HG02884 (cell line): Measurements from ENCODE around the gene NPTX2.
"Not testable (repeated sequence)": the region's sequence is repeated elsewhere in the genome, so short reads cannot be mapped to it uniquely, and the experiment has no call there.

ENCODE experiments used
- ATAC-seq: cut with Tn5 transposase; IDR thresholded peaks from one replicate; pipeline ENCODE4 v1.9.1; 2021; ENCODE audit warnings: mild to moderate bottlenecking, moderate library complexity; ENCODE audit not compliant: unreplicated experiment

Gene NPTX2

GRCh38 chr7:98617051-98617959, at the start of gene NPTX2:
TSS of gene NPTX2 (plus strand) at chr7:98617285. CDS start at chr7:98617462, 177 bp downstream.
- ATAC-seq = no peak

DNA sequence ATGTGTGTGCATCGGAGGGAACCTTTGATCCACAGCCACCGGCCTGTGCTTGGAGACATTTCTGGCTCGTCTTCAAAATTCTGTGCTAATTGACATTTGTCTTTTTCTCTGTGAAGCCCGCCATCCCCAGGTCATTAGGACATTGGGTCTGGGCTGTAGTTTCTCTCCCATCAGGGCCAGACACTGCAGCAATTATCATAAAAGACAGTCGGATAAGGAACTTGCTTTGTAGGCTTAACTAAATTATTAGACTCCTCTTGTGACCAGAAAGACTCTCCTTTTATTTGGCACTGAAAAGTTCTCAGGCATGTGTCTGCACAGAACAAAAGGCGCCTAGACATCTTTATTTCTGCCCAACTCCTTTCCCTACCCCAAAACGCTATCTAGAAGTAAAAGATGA, 49.1 kb upstream of the NPTX2 start:
- ATAC-seq = no peak

- no peak for ATAC-seq
Measured at GRCh38 chr7:98568891-98569290, 48.2 kb upstream of the NPTX2 start.

- no peak for ATAC-seq
Measured at GRCh38 chr7:98569691-98570337, 47.3 kb upstream of the NPTX2 start.

- ATAC-seq = no peak
Measured at GRCh38 chr7:98571006-98571405, 46.1 kb upstream of the NPTX2 start.

DNA sequence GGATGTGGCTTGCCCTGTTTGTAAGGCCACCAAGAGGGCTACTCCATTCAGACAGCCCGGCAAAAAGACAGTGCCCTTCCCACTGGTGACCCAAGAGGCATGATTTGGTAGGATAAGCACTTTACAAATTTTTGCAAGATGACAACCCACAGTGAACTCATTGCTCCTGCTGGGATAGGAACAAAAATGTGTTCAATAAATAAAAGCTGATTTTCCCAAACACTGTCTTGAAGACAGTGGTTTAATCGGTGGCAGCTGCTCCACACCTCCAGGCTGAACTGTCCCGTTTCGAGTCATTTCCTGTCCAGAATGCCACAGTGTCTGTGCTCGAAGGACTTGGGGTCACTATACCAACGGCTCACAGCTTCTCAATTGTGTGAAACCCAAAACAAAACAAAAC, 45.1 kb upstream of the NPTX2 start:
- no peak for ATAC-seq

DNA sequence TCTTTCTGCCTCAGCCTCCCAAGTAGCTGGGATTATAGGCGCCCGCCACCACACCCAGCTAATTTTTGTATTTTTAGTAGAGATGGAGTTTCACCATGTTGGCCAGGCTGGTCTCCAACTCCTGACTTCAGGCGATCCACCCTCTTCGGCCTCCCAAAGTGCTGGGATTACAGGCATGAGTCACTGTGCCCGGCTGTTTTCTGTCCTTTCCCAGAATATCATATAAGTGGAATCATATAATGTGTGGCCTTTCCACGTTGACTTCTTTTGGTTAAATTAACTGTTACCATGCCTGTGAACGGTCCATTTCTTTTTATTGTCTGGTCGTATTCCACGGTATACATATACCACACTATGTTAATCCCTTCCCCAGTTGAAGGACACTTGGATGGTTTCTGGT, 44.4 kb upstream of the NPTX2 start:
- ATAC-seq = not testable (repeated sequence)

DNA sequence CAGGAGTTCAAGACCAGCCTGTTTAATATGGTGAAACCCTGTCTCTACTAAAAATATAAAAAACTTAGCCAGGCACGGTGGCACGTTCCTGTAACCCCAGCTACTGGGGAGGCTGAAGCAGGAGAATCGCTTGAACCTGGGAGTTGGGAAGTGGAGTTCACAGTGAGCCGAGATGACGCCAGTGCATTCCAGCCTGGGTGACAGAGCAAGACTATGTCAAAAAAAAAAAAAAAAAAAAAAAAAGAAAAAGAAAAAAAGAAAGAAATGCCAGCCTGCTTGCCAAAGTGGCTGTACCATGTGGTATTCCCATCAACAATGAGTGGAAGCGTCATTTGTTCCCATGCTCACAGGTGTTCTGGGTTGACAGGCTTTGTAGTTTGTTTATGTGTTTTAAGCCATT, 43.3 kb upstream of the NPTX2 start:
- no peak for ATAC-seq

DNA sequence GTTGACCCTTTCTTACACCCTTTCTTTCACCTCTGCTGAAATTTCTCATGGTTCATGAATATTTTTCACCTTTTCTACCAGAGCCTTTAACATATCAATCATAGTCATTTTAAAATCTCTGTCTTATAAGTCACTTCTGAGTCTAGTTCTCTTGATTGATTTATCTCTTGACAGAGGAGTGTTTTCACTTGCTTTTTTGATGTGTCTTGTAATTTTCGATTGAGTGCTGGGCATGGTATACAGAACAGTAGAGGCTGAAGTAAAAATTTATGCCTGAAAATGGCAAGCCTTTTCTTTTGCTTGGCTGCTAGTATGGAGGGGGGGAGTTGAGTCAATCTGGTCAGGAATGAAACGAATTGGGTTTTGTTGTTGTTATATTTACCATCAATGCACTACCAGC, 41.2 kb upstream of the NPTX2 start:
- no peak for ATAC-seq

- ATAC-seq = no peak
Measured at GRCh38 chr7:98584830-98585229, 32.3 kb upstream of the NPTX2 start.

- ATAC-seq = no peak
Measured at GRCh38 chr7:98591926-98592325, 25.2 kb upstream of the NPTX2 start.

DNA sequence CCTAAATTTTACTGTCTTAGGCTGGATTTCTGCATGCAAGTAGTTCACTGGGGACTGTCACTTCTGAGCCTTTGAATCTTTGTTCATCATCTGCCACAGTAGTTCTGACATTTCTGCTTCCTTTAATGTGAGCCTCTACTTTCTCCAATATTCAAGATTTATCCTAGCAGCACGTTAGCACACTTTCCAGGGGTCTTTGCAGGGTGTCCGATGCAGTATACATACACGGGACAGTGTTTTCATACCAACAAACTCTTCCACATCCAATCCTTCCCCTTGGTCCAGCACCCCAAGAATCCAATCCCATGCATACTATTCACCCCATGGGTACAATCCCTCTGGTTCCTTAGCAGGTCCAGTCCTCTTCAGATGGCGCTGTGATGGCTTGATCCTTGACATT, 22.7 kb upstream of the NPTX2 start:
- ATAC-seq = no peak

DNA sequence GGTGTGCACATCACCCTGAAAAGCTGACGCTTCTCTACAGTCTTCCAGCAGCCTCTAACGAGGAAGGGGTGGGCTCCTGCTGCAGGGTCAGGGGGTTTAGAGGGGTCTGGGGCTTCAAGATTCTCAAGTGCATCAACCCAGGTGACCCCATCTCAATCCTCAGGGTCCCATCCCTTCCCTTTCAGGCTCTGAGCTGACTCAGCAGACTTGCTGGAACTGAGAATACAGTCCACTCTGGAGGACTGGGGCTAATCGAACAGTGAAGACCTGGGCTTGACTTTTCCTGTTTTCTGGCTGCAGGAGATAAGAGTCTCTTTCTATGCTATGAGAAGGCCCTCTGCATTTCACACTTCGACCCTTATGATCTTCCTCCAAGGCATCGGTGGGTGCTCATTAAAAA, 22.3 kb upstream of the NPTX2 start:
- ATAC-seq = no peak

- no peak for ATAC-seq
Measured at GRCh38 chr7:98598846-98599615, 18.1 kb upstream of the NPTX2 start.

DNA sequence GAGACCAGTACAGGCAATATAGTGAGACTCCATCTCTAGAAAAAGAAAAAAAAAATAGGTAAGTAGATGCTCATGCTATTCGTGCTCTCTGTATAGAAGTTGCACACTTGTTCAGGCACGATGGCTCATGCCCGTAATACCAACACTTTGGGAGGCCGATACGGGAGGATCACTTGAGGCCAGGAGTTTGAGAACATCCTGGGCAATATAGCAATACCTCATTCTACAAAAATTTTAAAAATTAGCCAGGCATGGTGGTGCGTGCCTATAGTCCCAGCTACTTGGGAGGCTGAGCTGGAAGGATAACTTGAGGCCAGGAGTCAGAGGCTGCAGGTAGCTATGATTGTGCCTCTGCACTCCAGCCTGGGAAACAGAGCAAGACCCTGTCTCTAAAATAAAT, 17.2 kb upstream of the NPTX2 start:
- ATAC-seq = no peak

DNA sequence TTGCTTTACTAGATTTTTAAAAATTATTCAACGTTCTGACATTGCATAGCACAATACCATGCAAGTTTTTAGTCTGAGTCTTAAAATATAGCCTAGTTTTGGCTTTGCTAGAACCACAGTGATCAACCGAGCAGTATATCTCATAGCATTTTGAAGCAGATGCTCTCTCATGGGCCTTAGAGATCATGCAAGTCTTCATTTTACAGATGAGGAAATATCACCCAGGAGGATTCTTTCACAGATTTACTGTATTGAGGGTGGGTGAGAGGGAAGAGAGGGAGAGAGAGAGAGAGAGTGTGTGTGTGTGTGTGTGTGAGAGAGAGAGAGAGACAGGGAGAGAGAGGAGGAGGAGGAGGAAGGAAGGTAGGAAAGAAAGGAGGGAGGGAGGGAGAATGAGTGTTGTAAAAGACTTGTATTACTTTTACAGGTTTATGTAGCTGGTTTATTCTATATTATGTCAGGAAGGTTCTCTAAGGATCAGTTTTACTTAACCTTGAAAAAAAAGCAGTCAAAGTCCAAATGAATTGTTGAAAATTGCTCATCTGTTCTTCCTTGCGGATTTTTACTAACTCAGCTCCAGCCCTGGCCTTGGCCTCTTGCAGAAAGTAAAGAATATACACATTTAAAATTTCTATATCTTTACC, 14.2 kb upstream of the NPTX2 start:
- ATAC-seq = no peak

DNA sequence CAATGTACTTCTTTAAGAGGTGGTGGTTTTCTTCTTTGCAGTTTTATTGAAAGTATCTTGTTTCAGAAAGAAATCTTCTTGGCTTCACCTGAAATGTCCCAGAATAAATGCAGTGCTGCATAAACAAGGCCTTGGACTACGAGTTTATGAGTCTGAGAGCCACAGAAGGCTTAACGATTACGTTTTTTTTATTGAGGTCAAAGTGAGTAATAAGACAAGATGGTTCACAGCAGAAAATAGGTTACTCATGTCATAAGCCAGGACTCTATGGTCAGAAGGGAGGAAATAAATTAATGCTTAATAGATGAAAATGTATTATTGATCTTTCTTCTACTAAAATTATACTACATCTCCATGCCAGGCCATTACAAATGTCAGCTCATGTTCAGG, 13.7 kb upstream of the NPTX2 start:
- no peak for ATAC-seq

DNA sequence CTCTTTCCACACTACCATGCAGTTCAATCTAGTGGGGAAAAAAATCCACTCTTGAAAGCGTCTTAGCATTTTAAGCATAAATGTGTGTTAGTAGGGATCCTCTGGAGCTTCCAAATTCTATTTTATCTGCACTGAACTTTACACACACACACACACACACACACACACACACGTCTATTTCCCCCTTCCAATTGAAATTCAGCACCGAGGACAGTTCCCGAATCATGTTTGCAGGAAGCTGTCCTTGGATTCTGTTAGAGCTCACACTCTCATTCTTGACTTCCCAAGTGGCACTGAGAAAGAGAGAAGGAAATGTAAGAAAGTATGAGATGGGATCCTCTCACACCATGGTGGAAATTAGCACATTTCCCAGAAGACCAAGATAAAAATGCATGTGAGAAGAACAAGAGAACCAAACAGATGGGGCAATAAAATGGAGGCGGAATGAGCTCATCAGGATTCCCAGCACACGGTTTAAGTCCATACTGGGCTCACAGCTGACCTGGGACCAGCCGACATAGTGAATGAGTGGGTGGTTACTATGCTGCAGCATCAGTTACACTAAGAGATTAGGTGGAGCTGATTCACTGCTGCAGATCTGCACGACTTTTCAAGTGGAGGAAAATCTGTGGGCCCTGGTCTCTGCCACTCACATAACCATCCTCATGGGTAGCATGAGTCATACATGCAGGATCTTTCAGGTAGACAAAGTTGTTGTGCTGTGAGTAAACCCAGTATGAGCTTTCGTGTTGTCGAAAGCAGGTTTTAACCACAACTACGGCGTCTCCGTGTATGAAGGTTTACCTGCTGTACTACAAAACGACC, 3.3 kb upstream of the NPTX2 start:
- no peak for ATAC-seq

- ATAC-seq = no peak
Measured at GRCh38 chr7:98616381-98617050, 569 bp upstream of the NPTX2 start.

- ATAC-seq = no peak
Measured at GRCh38 chr7:98617960-98618418, 904 bp downstream of the NPTX2 start.
